ENCODE results near the gene RAD51AP1. TPM values are rescaled to one million over a fixed set of nuclear protein-coding genes. Genes with fewer than 3 reads are reported as not detected.

The RAD51AP1 gene
- total and polyA plus RNA-seq, 2 of the 8 experiments (the other 6 are each of a cell fraction or from before 2014, with no cell fraction given), result 29.7 to 48.3 TPM

DNA sequence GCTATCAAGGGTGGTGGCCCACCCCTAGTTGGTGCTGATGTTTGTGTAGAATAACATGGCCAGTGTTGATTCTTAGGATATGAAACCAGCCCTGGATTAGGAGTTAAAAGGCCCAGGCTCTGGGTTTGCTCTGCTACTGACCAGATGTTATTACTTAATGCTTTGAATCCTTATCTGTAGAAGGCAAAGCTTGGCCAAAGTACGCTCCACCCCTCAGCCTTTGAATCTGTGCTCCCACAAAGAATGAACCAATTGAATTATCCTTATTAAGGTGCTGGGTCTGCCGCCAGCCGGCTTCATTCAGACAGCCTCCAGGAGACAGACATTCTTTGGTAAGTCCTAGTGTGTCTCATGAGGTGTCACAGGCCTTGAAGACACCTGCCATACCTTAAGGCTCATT, 68.4 kb downstream of the RAD51AP1 start:
- no peak overlapping the region for H3K4ac ChIP-seq (replicated peaks; ENCODE audit: insufficient read length, low read depth, low read length)
- H2AK5ac ChIP-seq (ENCODE audit: low read depth, low read length), result no peak overlapping the region
- H3K4me2 ChIP-seq (ENCODE audit: insufficient read depth in 1 of 2, low read depth in 2 of 2, low read length in 2 of 2), result no peak overlapping the region
- H3K14ac ChIP-seq (ENCODE audit: insufficient read length), result no peak overlapping the region
- H3K36me3 ChIP-seq (ENCODE audit: control insufficient read depth in 2 of 4, insufficient read depth in 4 of 4, low read length in 3 of 4), result peaks cover 0 to 2% (median 0%) of the 10 kb centered on the region in 4 experiments; a peak in 1 of 8 replicates
- H3K4me1 ChIP-seq (replicated peaks in 1 of 4; ENCODE audit: control insufficient read depth in 3 of 4, insufficient read depth in 4 of 4, low read length in 3 of 4), result no peaks in the 10 kb centered on the region
- WGBS, 2 experiments (ENCODE audit: extremely low coverage in 1 of 2, insufficient coverage in 1 of 2, insufficient read length in 1 of 2, insufficient replicate concordance in 2 of 2, low coverage in 1 of 2, low lambda C conversion rate in 2 of 2, missing lambda C conversion rate in 1 of 2), result 86% methylated on average over 3 of the region's 3 CpGs; no CpG with 5 or more reads in 1 of the 2 experiments
- FAIRE-seq (no peak), DNase-seq (ENCODE audit: low read depth in 1 of 2, low spot score in 2 of 2) (no peak)
- no peak overlapping the region for H2BK15ac ChIP-seq (ENCODE audit: low read length)
- H2BK5ac ChIP-seq (ENCODE audit: low read depth, low read length), result no peak overlapping the region
- no peak overlapping the region for H3K23ac ChIP-seq (ENCODE audit: insufficient read length)
- no peak overlapping the region for H3K18ac ChIP-seq (ENCODE audit: extremely low read depth, low read length)
- no peaks in the 10 kb centered on the region for H3K9me3 ChIP-seq (ENCODE audit: insufficient read depth in 2 of 2, low read depth in 1 of 2, low read length in 1 of 2)
- H3K23me2 ChIP-seq (ENCODE audit: low read depth, low read length), result no peaks in the 10 kb centered on the region
- H3K79me2 ChIP-seq (ENCODE audit: control insufficient read depth in 1 of 2, insufficient read depth in 2 of 2, low read length in 2 of 2), result 0 out of 4 replicates have a peak, but pooled peaks cover 0 to 2% of the 10 kb centered on the region in 2 experiments
- no peak overlapping the region for H2BK12ac ChIP-seq (ENCODE audit: low read depth, low read length)
- H3K9ac ChIP-seq (replicated peaks in 1 of 4; ENCODE audit: extremely low read depth in 1 of 4, low read depth in 3 of 4, low read length in 3 of 4), result no peak overlapping the region
- no peak overlapping the region for H4K91ac ChIP-seq (replicated peaks; ENCODE audit: insufficient read length, low read length)
- no peak overlapping the region for H4K5ac ChIP-seq (ENCODE audit: insufficient read length, low read depth, low read length)
- no peak overlapping the region for H4K8ac ChIP-seq (ENCODE audit: extremely low read depth, insufficient read depth, low read length)
- ChIA-PET POLR2A (ENCODE audit: partially characterized antibody) (no interaction called here), CTCF (ENCODE audit: partially characterized antibody) (interaction anchor here (1.5 to 3.8 kb wide), 2 partner anchors 27 to 157 kb away, joined by 4 to 15 read pairs; no protein-coding TSS in a partner anchor)
- H3K56ac ChIP-seq (replicated peaks; ENCODE audit: insufficient read length, low read depth, low read length), result no peak overlapping the region
- H3K27ac ChIP-seq (ENCODE audit: low read depth, low read length), result no peak overlapping the region
- H3K79me1 ChIP-seq (ENCODE audit: low read depth, low read length), result no peaks in the 10 kb centered on the region
- H2AFZ ChIP-seq (ENCODE audit: low read length), result no peak overlapping the region
- H3K4me3 ChIP-seq (ENCODE audit: extremely low read depth in 1 of 4, insufficient read depth in 2 of 4, low read depth in 3 of 4, low read length in 4 of 4), result no peak overlapping the region
- no peaks in the 10 kb centered on the region for H3K27me3 ChIP-seq (replicated peaks in 1 of 4; ENCODE audit: control insufficient read depth in 3 of 4, extremely low read depth in 1 of 4, insufficient read depth in 3 of 4, low read length in 3 of 4)
- H2BK20ac ChIP-seq (ENCODE audit: low read length), result no peak overlapping the region
- no peaks in the 10 kb centered on the region for H4K20me1 ChIP-seq (replicated peaks in 1 of 2; ENCODE audit: control insufficient read depth in 1 of 2, insufficient read depth in 2 of 2, low read length in 2 of 2)
- H2BK120ac ChIP-seq (replicated peaks; ENCODE audit: low read depth, low read length), result no peak overlapping the region
- TF ChIP-seq SIRT6 (IDR thresholded peaks at IDR 0.05; ENCODE audit: low read length) (no peak), NANOG (IDR thresholded peaks at IDR 0.05; ENCODE audit: insufficient read depth, low read depth, low read length, poor library complexity, severe bottlenecking) (no peak), CBX8 (IDR thresholded peaks at IDR 0.05; ENCODE audit: borderline replicate concordance, low read depth, low read length) (no peak), RBBP5 (IDR thresholded peaks at IDR 0.05; ENCODE audit: borderline replicate concordance, low read depth, low read length) (no peak), JUN (IDR thresholded peaks at IDR 0.05; ENCODE audit: low read depth, low read length) (no peak), HDAC6 (IDR thresholded peaks at IDR 0.05; ENCODE audit: low read depth, low read length) (no peak), TBP (IDR thresholded peaks at IDR 0.05; ENCODE audit: low read depth, low read length) (no peak), RXRA (IDR thresholded peaks at IDR 0.05; ENCODE audit: insufficient read depth, low read depth, low read length) (no peak), SP1 (IDR thresholded peaks at IDR 0.05; ENCODE audit: low read depth, low read length) (no peak), CHD1 (IDR thresholded peaks at IDR 0.05; ENCODE audit: low read depth, low read length) (no peak), SP4 (IDR thresholded peaks at IDR 0.05; ENCODE audit: low read length) (no peak), GTF2F1 (IDR thresholded peaks at IDR 0.05; ENCODE audit: borderline replicate concordance, low read depth, low read length) (no peak)
- TF ChIP-seq, protein P1, sequence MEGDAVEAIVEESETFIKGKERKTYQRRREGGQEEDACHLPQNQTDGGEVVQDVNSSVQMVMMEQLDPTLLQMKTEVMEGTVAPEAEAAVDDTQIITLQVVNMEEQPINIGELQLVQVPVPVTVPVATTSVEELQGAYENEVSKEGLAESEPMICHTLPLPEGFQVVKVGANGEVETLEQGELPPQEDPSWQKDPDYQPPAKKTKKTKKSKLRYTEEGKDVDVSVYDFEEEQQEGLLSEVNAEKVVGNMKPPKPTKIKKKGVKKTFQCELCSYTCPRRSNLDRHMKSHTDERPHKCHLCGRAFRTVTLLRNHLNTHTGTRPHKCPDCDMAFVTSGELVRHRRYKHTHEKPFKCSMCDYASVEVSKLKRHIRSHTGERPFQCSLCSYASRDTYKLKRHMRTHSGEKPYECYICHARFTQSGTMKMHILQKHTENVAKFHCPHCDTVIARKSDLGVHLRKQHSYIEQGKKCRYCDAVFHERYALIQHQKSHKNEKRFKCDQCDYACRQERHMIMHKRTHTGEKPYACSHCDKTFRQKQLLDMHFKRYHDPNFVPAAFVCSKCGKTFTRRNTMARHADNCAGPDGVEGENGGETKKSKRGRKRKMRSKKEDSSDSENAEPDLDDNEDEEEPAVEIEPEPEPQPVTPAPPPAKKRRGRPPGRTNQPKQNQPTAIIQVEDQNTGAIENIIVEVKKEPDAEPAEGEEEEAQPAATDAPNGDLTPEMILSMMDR (IDR thresholded peaks at IDR 0.05; ENCODE audit: control extremely low read depth in 1 of 3, insufficient read depth in 1 of 3, low read depth in 1 of 3, low read length in 3 of 3), result no peak
